ENCODE measurements around the gene NOP14. TPM values are rescaled to one million over a fixed set of nuclear protein-coding genes. Genes with fewer than 3 reads are reported as not detected.

NOP14 gene
- total and polyA plus RNA-seq, 2 of the 8 experiments (the other 6 are each of a cell fraction or from before 2014, with no cell fraction given): 8.6 to 45.3 TPM

DNA sequence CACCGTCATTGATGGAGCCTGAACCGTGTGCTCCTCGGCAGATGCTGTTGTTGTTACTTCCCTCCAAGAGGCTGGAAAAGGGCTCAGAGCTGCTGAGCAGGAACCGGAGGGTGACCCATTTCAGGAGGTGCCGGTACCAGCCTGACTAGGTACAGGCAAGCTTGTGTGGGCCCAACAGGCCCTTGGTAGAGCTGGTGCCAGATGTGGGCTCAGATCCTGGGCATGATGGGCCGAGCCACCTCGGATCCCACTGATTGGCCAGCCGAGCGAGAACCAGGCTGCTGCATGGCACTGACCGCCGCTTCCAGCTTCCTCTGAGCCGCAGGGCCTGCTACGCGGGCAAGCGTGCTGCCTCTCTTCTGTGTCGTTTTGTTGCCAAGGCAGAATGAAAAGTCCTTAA is 33.7 kb downstream of the NOP14 start:
- no peak for FAIRE-seq
- ChIA-PET POLR2A (ENCODE audit: partially characterized antibody) (interaction anchor here (0.8 to 1.8 kb wide), 4 partner anchors 10 to 135 kb away, joined by 3 to 5 read pairs (median 3); no protein-coding TSS in a partner anchor), CTCF (ENCODE audit: partially characterized antibody) (interaction anchor here (0.9 to 1.7 kb wide), 3 partner anchors 22 to 389 kb away, joined by 3 to 8 read pairs (median 5); no protein-coding TSS in a partner anchor)
- no peak overlapping the region; the same call in 1 of the 2 replicates for H2BK5ac ChIP-seq (ENCODE audit: low read depth, low read length)
- no peak overlapping the region for H3K4ac ChIP-seq (replicated peaks; ENCODE audit: insufficient read length, low read depth, low read length)
- H4K5ac ChIP-seq (ENCODE audit: insufficient read length, low read depth, low read length): no peak overlapping the region
- H3K4me2 ChIP-seq (ENCODE audit: insufficient read depth in 1 of 2, low read depth in 2 of 2, low read length in 2 of 2): no peak overlapping the region
- no peak overlapping the region for H2BK15ac ChIP-seq (ENCODE audit: low read length)
- peaks cover 4 to 33% (median 22%) of the 10 kb centered on the region in 4 experiments for H3K36me3 ChIP-seq (ENCODE audit: control insufficient read depth in 2 of 4, insufficient read depth in 4 of 4, low read length in 3 of 4)
- H4K91ac ChIP-seq (replicated peaks; ENCODE audit: insufficient read length, low read length): no peak overlapping the region
- H2BK20ac ChIP-seq (ENCODE audit: low read length): no peak overlapping the region
- H3K4me3 ChIP-seq (ENCODE audit: extremely low read depth in 1 of 4, insufficient read depth in 2 of 4, low read depth in 3 of 4, low read length in 4 of 4): no peak overlapping the region
- H3K23ac ChIP-seq (ENCODE audit: insufficient read length): no peak overlapping the region
- peaks cover 0 to 3% of the 10 kb centered on the region in 2 experiments; a peak in 2 of 4 replicates for H3K79me2 ChIP-seq (ENCODE audit: control insufficient read depth in 1 of 2, insufficient read depth in 2 of 2, low read length in 2 of 2)
- no peak overlapping the region for H4K8ac ChIP-seq (ENCODE audit: extremely low read depth, insufficient read depth, low read length)
- no peak overlapping the region for H3K18ac ChIP-seq (ENCODE audit: extremely low read depth, low read length)
- H2AK5ac ChIP-seq (ENCODE audit: low read depth, low read length): no peak overlapping the region
- TF ChIP-seq TCF12 (IDR thresholded peaks at IDR 0.05; ENCODE audit: low read depth, low read length): no peak
- no peak for TF ChIP-seq POU5F1 (IDR thresholded peaks at IDR 0.05; ENCODE audit: low read depth, low read length)
- TF ChIP-seq TBP (IDR thresholded peaks at IDR 0.05; ENCODE audit: low read depth, low read length): no peak
- no peak for TF ChIP-seq JUN (IDR thresholded peaks at IDR 0.05; ENCODE audit: low read depth, low read length)
- no peak for TF ChIP-seq KDM1A (IDR thresholded peaks at IDR 0.05; ENCODE audit: borderline replicate concordance, low read length)
- no peak for TF ChIP-seq SP4 (IDR thresholded peaks at IDR 0.05; ENCODE audit: low read length)
- TF ChIP-seq CEBPB (IDR thresholded peaks at IDR 0.05; ENCODE audit: low read depth, low read length): no peak
- TF ChIP-seq CREB1 (IDR thresholded peaks at IDR 0.05): no peak
- no peak for DNase-seq (ENCODE audit: low read depth in 1 of 2, low spot score in 2 of 2)
- H2BK12ac ChIP-seq (ENCODE audit: low read depth, low read length): no peak overlapping the region
- H3K9ac ChIP-seq (replicated peaks in 1 of 4; ENCODE audit: extremely low read depth in 1 of 4, low read depth in 3 of 4, low read length in 3 of 4): no peak overlapping the region
- H3K27ac ChIP-seq (ENCODE audit: low read depth, low read length): no peak overlapping the region
- H3K27me3 ChIP-seq (replicated peaks in 1 of 4; ENCODE audit: control insufficient read depth in 3 of 4, extremely low read depth in 1 of 4, insufficient read depth in 3 of 4, low read length in 3 of 4): no peaks in the 10 kb centered on the region
- no peak overlapping the region for H3K14ac ChIP-seq (ENCODE audit: insufficient read length)
- peaks cover 0 to 8% (median 2%) of the 10 kb centered on the region in 4 experiments; a peak in 4 of 7 replicates for H3K4me1 ChIP-seq (replicated peaks in 1 of 4; ENCODE audit: control insufficient read depth in 3 of 4, insufficient read depth in 4 of 4, low read length in 3 of 4)
- H4K20me1 ChIP-seq (replicated peaks in 1 of 2; ENCODE audit: control insufficient read depth in 1 of 2, insufficient read depth in 2 of 2, low read length in 2 of 2): peaks cover 4 to 20% of the 10 kb centered on the region in 2 experiments
- no peaks in the 10 kb centered on the region for H3K9me3 ChIP-seq (ENCODE audit: insufficient read depth in 2 of 2, low read depth in 1 of 2, low read length in 1 of 2)
- H3K23me2 ChIP-seq (ENCODE audit: low read depth, low read length): peaks cover 8% of the 10 kb centered on the region; the same call in 1 of the 2 replicates
- H2BK120ac ChIP-seq (replicated peaks; ENCODE audit: low read depth, low read length): no peak overlapping the region
- peaks cover 5% of the 10 kb centered on the region; the same call in 1 of the 2 replicates for H3K79me1 ChIP-seq (ENCODE audit: low read depth, low read length)
- no peak overlapping the region for H3K56ac ChIP-seq (replicated peaks; ENCODE audit: insufficient read length, low read depth, low read length)
- no peak overlapping the region for H2AFZ ChIP-seq (ENCODE audit: low read length)
- 93% methylated on average over 16 of the region's 16 CpGs; no CpG with 5 or more reads in 1 of the 2 experiments for WGBS, 2 experiments (ENCODE audit: extremely low coverage in 1 of 2, insufficient coverage in 1 of 2, insufficient read length in 1 of 2, insufficient replicate concordance in 2 of 2, low coverage in 1 of 2, low lambda C conversion rate in 2 of 2, missing lambda C conversion rate in 1 of 2)
